Pancreas (tissue), 10 donors: ENCODE data around the gene ZSCAN16. TPM values are rescaled to one million over a fixed set of nuclear protein-coding genes. Genes with fewer than 3 reads are reported as not detected.

ENCODE experiments used
- ATAC-seq, 4 donors: fragments of 200-7000 bp; cut with Tn5 transposase; one replicate each; pipeline versions ENCODE4 v1.8.0 to v1.9.1; 2020; ENCODE audit warnings: mild to moderate bottlenecking in 4 of 4, moderate library complexity in 4 of 4
- DNase-seq, 6 donors: peaks; one replicate each; pipeline ENCODE4 v3.0.0-alpha.2; 2020
- FAIRE-seq: peaks from 2 replicates; lab custom pipeline; 2012; peaks lifted over from hg19 to GRCh38; lab: Jason Lieb, UNC
- H3K27ac ChIP-seq, 4 donors: fragments of 200-600 bp; sonication (generic); 1 replicate in 3 of 4; 2 replicates in 1 of 4; pipeline versions ENCODE4 v1.5.0 to v1.8.0; 2020
- H3K27me3 ChIP-seq, 4 donors: fragments of 200-600 bp; one replicate each; pipeline ENCODE4 v1.8.0; 2021
- H3K36me3 ChIP-seq, 3 donors: fragments of 200-600 bp; sonication (generic) in 1 of 3; one replicate each; pipeline versions ENCODE4 v1.5.0 to v1.8.0; 2020 to 2021
- H3K4me1 ChIP-seq, 3 donors: fragments of 200-600 bp; one replicate each; pipeline ENCODE4 v1.8.0; 2021
- H3K4me3 ChIP-seq, 4 donors: fragments of 200-600 bp; sonication (generic) in 2 of 4; one replicate each; pipeline versions ENCODE4 v1.5.0 to v1.8.0; 2020 to 2021
- H3K9me3 ChIP-seq, 4 donors: fragments of 200-600 bp; one replicate each; pipeline ENCODE4 v1.8.0; 2021
- WGBS, 2 donors: extraction: QIAGEN DNeasy Blood & Tissue Kit; methylation state at CpG; one replicate each; pipeline ENCODE4 v1.1.7; 2013; 5-methylcytosine and 5-hydroxymethylcytosine counted together
- intact Hi-C, 3 donors: fragments of 100-400 bp; cut with DNase I; formaldehyde crosslinking; loops; one replicate each; pipeline versions ENCODE4 v1.11.1 to v1.14.2; 2022
- polyA plus RNA-seq, 2 donors: library from polyadenylated mRNA; stranded (reverse); fragments of 200-250 nt; gene quantifications; one replicate each; pipeline ENCODE4 v1.2.3, GENCODE V29; 2013
- total RNA-seq, 6 donors: library from RNA; stranded (reverse); fragmentation: NEBNext Ultra II Directional in 4 of 6; extraction: Animal tissue kit (Norgen Biotek cat#: 25700) in 4 of 6; gene quantifications; one replicate each; pipeline versions ENCODE4 v1.2.1 to v1.2.4, GENCODE V29; 2021 to 2023
- TF ChIP-seq, protein P1 (sequence below), 4 donors: fragments of 200-600 bp; sonication (generic) in 3 of 4; IDR thresholded peaks; one replicate each; pipeline versions ENCODE4 v1.5.0 to v1.8.0; 2021; ENCODE audit warnings: antibody characterized with exemption in 4 of 4
- donor health status: healthy with polysubstance abuse.
- donor health status: DM: no; HTN: no; CAD: no; lungs with moderate emphysema.
- donor health status: DM: no; HTN: no; CAD: no.
- donor health status: control.
- donor health status: control.
- donor health status: Bipolar disorder and iron deficiency.
- donor health status: DM: yes; HTN: yes; CAD: no.
- donor health status: DM: no; HTN: no; CAD: no.
- donor health status: DM: no; HTN: no; CAD: no.
- donor health status: DM: yes; HTN: yes; CAD: no.

Gene ZSCAN16
- total and polyA plus RNA-seq, 8 donors: 1.6 to 5.0 (median 2.9) TPM

DNA sequence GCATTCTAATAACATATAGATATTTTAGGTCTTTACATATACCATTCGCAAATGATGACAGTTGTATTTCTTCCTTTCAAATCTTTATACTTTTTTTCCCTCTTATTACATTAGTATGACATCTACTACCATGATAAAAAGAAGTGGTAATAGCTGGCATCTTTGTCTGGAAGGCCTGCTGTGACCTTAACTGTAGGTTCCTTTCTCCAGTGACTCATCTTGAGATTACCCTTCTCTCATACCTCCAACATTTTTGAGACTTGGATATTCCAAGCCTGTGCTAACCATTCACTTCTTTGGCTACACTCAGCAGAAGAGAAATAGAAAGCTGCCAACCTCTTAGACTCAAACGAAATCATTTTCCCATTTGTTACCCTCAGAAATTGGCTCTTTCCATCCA, 47.6 kb downstream of the ZSCAN16 start:
- no peak for ATAC-seq
- intact Hi-C loops: no loop called here
- no peak for DNase-seq
- Histone ChIP-seq H3K27ac (no peak overlapping the region), H3K36me3 (no peaks in the 10 kb centered on the region), H3K9me3 (no peaks in the 10 kb centered on the region), H3K27me3 (no peaks in the 10 kb centered on the region), H3K4me1 (no peaks in the 10 kb centered on the region), H3K4me3 (no peak overlapping the region)
- no peak for FAIRE-seq
- TF ChIP-seq, protein P1, sequence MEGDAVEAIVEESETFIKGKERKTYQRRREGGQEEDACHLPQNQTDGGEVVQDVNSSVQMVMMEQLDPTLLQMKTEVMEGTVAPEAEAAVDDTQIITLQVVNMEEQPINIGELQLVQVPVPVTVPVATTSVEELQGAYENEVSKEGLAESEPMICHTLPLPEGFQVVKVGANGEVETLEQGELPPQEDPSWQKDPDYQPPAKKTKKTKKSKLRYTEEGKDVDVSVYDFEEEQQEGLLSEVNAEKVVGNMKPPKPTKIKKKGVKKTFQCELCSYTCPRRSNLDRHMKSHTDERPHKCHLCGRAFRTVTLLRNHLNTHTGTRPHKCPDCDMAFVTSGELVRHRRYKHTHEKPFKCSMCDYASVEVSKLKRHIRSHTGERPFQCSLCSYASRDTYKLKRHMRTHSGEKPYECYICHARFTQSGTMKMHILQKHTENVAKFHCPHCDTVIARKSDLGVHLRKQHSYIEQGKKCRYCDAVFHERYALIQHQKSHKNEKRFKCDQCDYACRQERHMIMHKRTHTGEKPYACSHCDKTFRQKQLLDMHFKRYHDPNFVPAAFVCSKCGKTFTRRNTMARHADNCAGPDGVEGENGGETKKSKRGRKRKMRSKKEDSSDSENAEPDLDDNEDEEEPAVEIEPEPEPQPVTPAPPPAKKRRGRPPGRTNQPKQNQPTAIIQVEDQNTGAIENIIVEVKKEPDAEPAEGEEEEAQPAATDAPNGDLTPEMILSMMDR (IDR thresholded peaks at IDR 0.05): no peak
- WGBS, 2 donors: 69 to 87% methylated on average over 2 of the region's 2 CpGs

DNA sequence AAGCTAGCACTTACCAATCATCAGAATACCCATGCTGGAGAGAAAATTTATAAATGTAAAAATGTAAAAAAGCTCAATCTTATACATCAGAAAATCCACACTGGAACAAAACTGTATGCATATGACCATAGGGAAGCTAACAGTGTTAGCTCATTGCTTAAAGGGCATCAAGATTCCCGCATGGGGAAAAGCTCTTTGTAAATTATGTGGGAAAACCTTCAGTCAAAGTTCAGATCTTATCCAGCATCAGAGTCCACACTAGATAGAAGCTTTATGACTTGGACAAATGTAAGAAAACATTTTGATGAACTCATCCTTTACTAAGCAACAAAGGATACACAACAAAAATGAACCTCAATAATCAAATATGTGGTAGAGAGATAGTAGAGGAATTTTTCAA, 52.0 kb downstream of the ZSCAN16 start:
- Histone ChIP-seq H3K4me1 (no peaks in the 10 kb centered on the region), H3K27ac (no peak overlapping the region), H3K4me3 (no peak overlapping the region), H3K9me3 (no peaks in the 10 kb centered on the region), H3K36me3 (no peaks in the 10 kb centered on the region), H3K27me3 (no peaks in the 10 kb centered on the region)
- TF ChIP-seq, protein P1 (IDR thresholded peaks at IDR 0.05): no peak
- intact Hi-C loops: no loop called here
- FAIRE-seq: no peak
- DNase-seq: no peak
- 67 to 84% methylated on average over 1 of the region's 1 CpG for WGBS, 2 donors
- ATAC-seq: no peak

Other genes with a start within 250 kb of the ZSCAN16 start
- gene OR2B2, start 212.2 kb upstream of the ZSCAN16 start, total RNA-seq: not detected
- not detected for gene OR2B2, start 212.2 kb upstream of the ZSCAN16 start, polyA plus RNA-seq
- not detected for gene OR2B6, start 167.4 kb upstream of the ZSCAN16 start, total RNA-seq
- gene OR2B6, start 167.4 kb upstream of the ZSCAN16 start, polyA plus RNA-seq: not detected
- 1 to 10 TPM; 2.8 to 4.3 (median 3.2) TPM for gene ZNF165, start 44.0 kb upstream of the ZSCAN16 start, total RNA-seq
- gene ZNF165, start 44.0 kb upstream of the ZSCAN16 start, polyA plus RNA-seq: 1 to 10 TPM; 2.8 to 4.0 TPM
- gene ZKSCAN8, start 17.3 kb downstream of the ZSCAN16 start, total RNA-seq: 10 to 100 TPM in 1 of 6 donors, 1 to 10 TPM in 5; 5.6 to 12.0 (median 8.7) TPM
- gene ZKSCAN8, start 17.3 kb downstream of the ZSCAN16 start, polyA plus RNA-seq: 1 to 10 TPM; 2.4 to 6.0 TPM
- gene ZSCAN9, start 100.7 kb downstream of the ZSCAN16 start, total RNA-seq: 1 to 10 TPM; 3.5 to 8.5 (median 4.6) TPM
- 10 to 100 TPM in 1 of 2 donors, 1 to 10 TPM in 1; 7.9 to 15.0 TPM for gene ZSCAN9, start 100.7 kb downstream of the ZSCAN16 start, polyA plus RNA-seq
- gene ZKSCAN4, start 127.7 kb downstream of the ZSCAN16 start, total RNA-seq: 1 to 10 TPM; 1.4 to 3.4 (median 1.8) TPM
- gene ZKSCAN4, start 127.7 kb downstream of the ZSCAN16 start, polyA plus RNA-seq: 1 to 10 TPM; 2.0 to 2.6 TPM
- gene NKAPL, start 134.7 kb downstream of the ZSCAN16 start, total RNA-seq: under 1 TPM; 0.28 to 0.81 (median 0.51) TPM
- 1 to 10 TPM in 1 of 2 donors, under 1 TPM in 1; 0.80 to 1.5 TPM for gene NKAPL, start 134.7 kb downstream of the ZSCAN16 start, polyA plus RNA-seq
- 1 to 10 TPM; 3.6 to 7.6 (median 5.9) TPM for gene ZSCAN26, start 142.5 kb downstream of the ZSCAN16 start, total RNA-seq
- 10 to 100 TPM in 1 of 2 donors, 1 to 10 TPM in 1; 6.8 to 11.7 TPM for gene ZSCAN26, start 142.5 kb downstream of the ZSCAN16 start, polyA plus RNA-seq
- gene PGBD1, start 157.0 kb downstream of the ZSCAN16 start, total RNA-seq: 1 to 10 TPM in 2 of 6 donors, under 1 TPM in 4; 0.60 to 1.5 (median 0.83) TPM
- 1 to 10 TPM; 2.2 to 3.1 TPM for gene PGBD1, start 157.0 kb downstream of the ZSCAN16 start, polyA plus RNA-seq
- 10 to 100 TPM in 1 of 6 donors, 1 to 10 TPM in 5; 4.4 to 13.2 (median 7.4) TPM for gene ZSCAN31, start 211.5 kb downstream of the ZSCAN16 start, total RNA-seq
- gene ZSCAN31, start 211.5 kb downstream of the ZSCAN16 start, polyA plus RNA-seq: 10 to 100 TPM in 1 of 2 donors, 1 to 10 TPM in 1; 6.3 to 10.5 TPM
- 1 to 10 TPM; 1.5 to 5.0 (median 2.1) TPM for gene ZKSCAN3, start 225.3 kb downstream of the ZSCAN16 start, total RNA-seq
- gene ZKSCAN3, start 225.3 kb downstream of the ZSCAN16 start, polyA plus RNA-seq: 1 to 10 TPM; 1.2 to 1.6 TPM